H1 (cell line): ENCODE data around the gene KAT5. TPM values are rescaled to one million over a fixed set of nuclear protein-coding genes. Genes with fewer than 3 reads are reported as not detected.

Experiments used
- CTCF ChIA-PET: fragments of 300-600 bp; sonication (Branson Sonifier 250); formaldehyde crosslinking; loops from one replicate; lab custom pipeline; 2021; ENCODE audit not compliant: partially characterized antibody; lab: Charles Lee
- POLR2A ChIA-PET: fragments of 300-600 bp; sonication (Branson Sonifier 250); formaldehyde crosslinking; loops from one replicate; lab custom pipeline; 2021; ENCODE audit warnings: inconsistent platforms; ENCODE audit not compliant: partially characterized antibody; lab: Charles Lee
- DNase-seq, 2 experiments: peaks; one replicate each; pipeline versions ENCODE4 v3.0.0 to v3.0.0-alpha.2; 2010 to 2022; ENCODE audit warnings: low spot score in 2 of 2, low read depth in 1 of 2, mixed read lengths in 1 of 2
- FAIRE-seq: peaks from 2 replicates; lab custom pipeline; 2011; peaks lifted over from hg19 to GRCh38; lab: Jason Lieb, UNC
- H2AFZ ChIP-seq: 2 replicates; pipeline ENCODE4 v1.8.1; 2012; ENCODE audit warnings: low read length, inconsistent platforms
- H2AK5ac ChIP-seq: 2 replicates; pipeline ENCODE4 v1.6.1; 2013; ENCODE audit warnings: low read depth, low read length
- H2BK120ac ChIP-seq: replicated peaks from 2 replicates; pipeline ENCODE3; 2013; ENCODE audit warnings: low read depth, low read length, inconsistent platforms
- H2BK12ac ChIP-seq: 2 replicates; pipeline ENCODE4 v1.6.1; 2013; ENCODE audit warnings: low read depth, low read length
- H2BK15ac ChIP-seq: 2 replicates; pipeline ENCODE4 v1.6.1; 2013; ENCODE audit warnings: low read length
- H2BK20ac ChIP-seq: 2 replicates; pipeline ENCODE4 v1.6.1; 2013; ENCODE audit warnings: low read length
- H2BK5ac ChIP-seq: 2 replicates; pipeline ENCODE4 v1.6.1; 2013; ENCODE audit warnings: low read depth, low read length
- H3K14ac ChIP-seq: 2 replicates; pipeline ENCODE4 v1.6.1; 2013; ENCODE audit warnings: inconsistent platforms; ENCODE audit not compliant: insufficient read length
- H3K18ac ChIP-seq: 2 replicates; pipeline ENCODE4 v1.6.1; 2013; ENCODE audit warnings: low read length; ENCODE audit errors: extremely low read depth
- H3K23ac ChIP-seq: 2 replicates; pipeline ENCODE4 v1.6.1; 2013; ENCODE audit warnings: inconsistent platforms; ENCODE audit not compliant: insufficient read length
- H3K23me2 ChIP-seq: 2 replicates; pipeline ENCODE4 v1.6.1; 2013; ENCODE audit warnings: low read depth, low read length
- H3K27ac ChIP-seq: 2 replicates; pipeline ENCODE4 v1.6.1; 2011; ENCODE audit warnings: low read depth, low read length, inconsistent platforms
- H3K27me3 ChIP-seq, 4 experiments: replicated peaks in 1 of 4; 1 replicate in 1 of 4; 2 replicates in 3 of 4; pipeline versions ENCODE4 v1.6.1 to v1.8.1; 2011 to 2013; ENCODE audit warnings: low read length in 3 of 4, mild to moderate bottlenecking in 3 of 4, inconsistent platforms in 2 of 4, mixed read lengths in 2 of 4, moderate library complexity in 1 of 4; ENCODE audit not compliant: control insufficient read depth in 3 of 4, insufficient read depth in 3 of 4; ENCODE audit errors: extremely low read depth in 1 of 4
- H3K36me3 ChIP-seq, 4 experiments: 2 replicates each; pipeline versions ENCODE4 v1.6.1 to v1.8.1; 2011 to 2013; ENCODE audit warnings: mild to moderate bottlenecking in 4 of 4, low read length in 3 of 4, moderate library complexity in 2 of 4, control low read depth in 1 of 4, inconsistent platforms in 1 of 4; ENCODE audit not compliant: insufficient read depth in 4 of 4, control insufficient read depth in 2 of 4
- H3K4ac ChIP-seq: replicated peaks from 2 replicates; pipeline ENCODE3; 2013; ENCODE audit warnings: low read length, low read depth, mixed read lengths, inconsistent platforms; ENCODE audit not compliant: insufficient read length
- H3K4me1 ChIP-seq, 4 experiments: replicated peaks in 1 of 4; 1 replicate in 1 of 4; 2 replicates in 3 of 4; pipeline versions ENCODE4 v1.6.1 to v1.8.1; 2011 to 2013; ENCODE audit warnings: low read length in 3 of 4, inconsistent platforms in 2 of 4, mixed read lengths in 1 of 4; ENCODE audit not compliant: insufficient read depth in 4 of 4, control insufficient read depth in 3 of 4
- H3K4me2 ChIP-seq, 2 experiments: 2 replicates each; pipeline versions ENCODE4 v1.6.1 to v1.8.1; 2011 to 2013; ENCODE audit warnings: low read depth in 2 of 2, low read length in 2 of 2, control low read depth in 1 of 2, inconsistent platforms in 1 of 2, mild to moderate bottlenecking in 1 of 2; ENCODE audit not compliant: insufficient read depth in 1 of 2
- H3K4me3 ChIP-seq, 4 experiments: fragments of 200-600, 300-600 bp in 1 of 4; sonication (generic), shearing (Covaris generic), sonication (Bioruptor Twin) in 1 of 4; 2 replicates each; pipeline versions ENCODE4 v1.5.1 to v1.8.1; 2011 to 2016; ENCODE audit warnings: low read length in 4 of 4, low read depth in 3 of 4, control low read depth in 2 of 4, inconsistent platforms in 2 of 4, mild to moderate bottlenecking in 2 of 4, mixed read lengths in 1 of 4, moderate library complexity in 1 of 4; ENCODE audit not compliant: insufficient read depth in 2 of 4; ENCODE audit errors: extremely low read depth in 1 of 4
- H3K56ac ChIP-seq: replicated peaks from 2 replicates; pipeline ENCODE3; 2013; ENCODE audit warnings: low read depth, mild to moderate bottlenecking, mixed read lengths, low read length, inconsistent platforms; ENCODE audit not compliant: insufficient read length
- H3K79me1 ChIP-seq: 2 replicates; pipeline ENCODE4 v1.6.1; 2013; ENCODE audit warnings: low read depth, low read length, control low read depth
- H3K79me2 ChIP-seq, 2 experiments: 2 replicates each; pipeline versions ENCODE4 v1.6.1 to v1.8.1; 2012 to 2013; ENCODE audit warnings: low read length in 2 of 2, mild to moderate bottlenecking in 2 of 2, inconsistent platforms in 1 of 2; ENCODE audit not compliant: insufficient read depth in 2 of 2, control insufficient read depth in 1 of 2
- H3K9ac ChIP-seq, 4 experiments: replicated peaks in 1 of 4; 1 replicate in 1 of 4; 2 replicates in 3 of 4; pipeline versions ENCODE4 v1.6.1 to v1.8.1; 2011 to 2013; ENCODE audit warnings: low read depth in 3 of 4, low read length in 3 of 4, control low read depth in 2 of 4, mild to moderate bottlenecking in 2 of 4, moderate library complexity in 2 of 4, inconsistent platforms in 1 of 4; ENCODE audit errors: extremely low read depth in 1 of 4
- H3K9me3 ChIP-seq, 2 experiments: 2 replicates each; pipeline versions ENCODE4 v1.6.1 to v1.8.1; 2012 to 2013; ENCODE audit warnings: mild to moderate bottlenecking in 2 of 2, moderate library complexity in 2 of 2, control low read depth in 1 of 2, inconsistent platforms in 1 of 2, low read depth in 1 of 2, low read length in 1 of 2, mixed read lengths in 1 of 2; ENCODE audit not compliant: insufficient read depth in 2 of 2
- H4K20me1 ChIP-seq, 2 experiments: replicated peaks in 1 of 2; 2 replicates each; pipeline versions ENCODE3 to v1.8.1; 2011 to 2013; ENCODE audit warnings: inconsistent platforms in 2 of 2, low read length in 2 of 2, mild to moderate bottlenecking in 1 of 2; ENCODE audit not compliant: insufficient read depth in 2 of 2, control insufficient read depth in 1 of 2
- H4K5ac ChIP-seq: 2 replicates; pipeline ENCODE4 v1.6.1; 2013; ENCODE audit warnings: low read length, low read depth, mixed read lengths, inconsistent platforms; ENCODE audit not compliant: insufficient read length
- H4K8ac ChIP-seq: 2 replicates; pipeline ENCODE4 v1.8.0; 2013; ENCODE audit warnings: mild to moderate bottlenecking, moderate library complexity, low read length, inconsistent platforms; ENCODE audit not compliant: insufficient read depth; ENCODE audit errors: extremely low read depth
- H4K91ac ChIP-seq: replicated peaks from 2 replicates; pipeline ENCODE3; 2013; ENCODE audit warnings: low read length, mixed read lengths, inconsistent platforms; ENCODE audit not compliant: insufficient read length
- ATF3 ChIP-seq: IDR thresholded peaks from 2 replicates; pipeline ENCODE4 v1.6.1; 2011; ENCODE audit warnings: low read depth, mild to moderate bottlenecking, low read length; ENCODE audit not compliant: insufficient read depth
- EZH2 ChIP-seq: fragments of 200-600 bp; sonication (generic); IDR thresholded peaks from 2 replicates; pipeline ENCODE4 v1.7.1; 2012; ENCODE audit warnings: low read depth, mild to moderate bottlenecking, moderate library complexity, low read length, inconsistent platforms; ENCODE audit not compliant: severe bottlenecking
- POLR2AphosphoS5 ChIP-seq: IDR thresholded peaks from 2 replicates; pipeline ENCODE4 v1.6.1; 2011; ENCODE audit warnings: low read depth, low read length
- SIRT6 ChIP-seq: IDR thresholded peaks from one replicate; pipeline ENCODE4 v1.7.1; 2012; ENCODE audit warnings: low read length, inconsistent platforms
- WGBS, 2 experiments: shearing (Covaris generic) in 1 of 2; methylation state at CpG; one replicate each; pipeline versions ENCODE4 v1.1.6 to v1.1.7; 2013 to 2015; ENCODE audit warnings: low lambda C conversion rate in 2 of 2, mixed read lengths in 2 of 2, inconsistent platforms in 1 of 2, low coverage in 1 of 2, missing lambda C conversion rate in 1 of 2; ENCODE audit not compliant: insufficient replicate concordance in 2 of 2, insufficient coverage in 1 of 2, insufficient read length in 1 of 2; ENCODE audit errors: extremely low coverage in 1 of 2, missing lambda C conversion rate in 1 of 2; 5-methylcytosine and 5-hydroxymethylcytosine counted together
- polyA plus RNA-seq, 7 experiments: library from polyadenylated mRNA; depleted of rRNA in 3 of 7; stranded (reverse) in 5 of 7; unstranded in 2 of 7; fragments of >200 nt in 5 of 7; fragments of 200-250 nt in 2 of 7; gene quantifications; 1 replicate in 5 of 7; 2 replicates in 1 of 7; 4 replicates in 1 of 7; pipeline versions ENCODE4 v1.2.1 to v1.2.3, GENCODE V29; 2011 to 2013; ENCODE audit warnings: missing spikeins in 2 of 7, mixed read lengths in 2 of 7
- total RNA-seq: library from RNA; stranded (reverse); fragmentation: NEBNext Ultra II Directional; extraction: Animal tissue kit (Norgen Biotek cat#: 25700); gene quantifications from 2 replicates; pipeline ENCODE4 v1.2.1, GENCODE V29; 2021

Gene KAT5
- total and polyA plus RNA-seq, 2 of the 8 experiments (the other 6 are each of a cell fraction or from before 2014, with no cell fraction given): 26.7 to 37.4 TPM

GRCh38 chr11:65718531-65718930, 6.5 kb downstream of the KAT5 start:
- peaks cover 0 to 6% (median 3%) of the 10 kb centered on the region in 4 experiments; a peak in 2 of 7 replicates for H3K4me1 ChIP-seq
- 0 out of 4 replicates have a peak, but pooled peaks cover 0 to 4% of the 10 kb centered on the region in 2 experiments for H3K79me2 ChIP-seq
- H3K4me2 ChIP-seq: peak overlapping the region in 1 of 2 experiments; percentile 85; a peak in 1 of 4 replicates
- H3K14ac ChIP-seq: no peak overlapping the region
- no peak overlapping the region for H3K4ac ChIP-seq
- no peak overlapping the region for H3K27ac ChIP-seq
- H4K20me1 ChIP-seq: peaks cover 0 to 19% of the 10 kb centered on the region in 2 experiments
- no peak overlapping the region for H4K91ac ChIP-seq
- no peak overlapping the region for H2BK20ac ChIP-seq
- H3K9me3 ChIP-seq: no peaks in the 10 kb centered on the region
- ChIA-PET POLR2A (interaction anchor here (1.2 to 3.7 kb wide), 9 partner anchors 7 to 169 kb away, joined by 3 to 25 read pairs (median 6); partner anchors contain the start of genes CFL1, KAT5 and RELA), CTCF (interaction anchor here (1.0 to 4.9 kb wide), 5 partner anchors 52 to 143 kb away, joined by 3 to 24 read pairs (median 5); no protein-coding TSS in a partner anchor)
- H4K8ac ChIP-seq: no peak overlapping the region
- H3K27me3 ChIP-seq: no peaks in the 10 kb centered on the region
- 100% methylated on average over 4 of the region's 4 CpGs; no CpG with 5 or more reads in 1 of the 2 experiments for WGBS, 2 experiments
- H3K18ac ChIP-seq: no peak overlapping the region
- DNase-seq: no peak
- peaks cover 8% of the 10 kb centered on the region; the same call in 1 of the 2 replicates for H3K23me2 ChIP-seq
- H3K79me1 ChIP-seq: peaks cover 2% of the 10 kb centered on the region
- no peak overlapping the region for H3K9ac ChIP-seq
- H3K23ac ChIP-seq: no peak overlapping the region
- FAIRE-seq: no peak
- no peak overlapping the region for H4K5ac ChIP-seq
- no peak overlapping the region for H3K56ac ChIP-seq
- H2BK12ac ChIP-seq: no peak overlapping the region
- no peak overlapping the region for H3K4me3 ChIP-seq
- peaks cover 20 to 43% (median 41%) of the 10 kb centered on the region in 4 experiments for H3K36me3 ChIP-seq
- H2AFZ ChIP-seq: no peak overlapping the region
- H2BK15ac ChIP-seq: no peak overlapping the region
- H2BK120ac ChIP-seq: no peak overlapping the region
- TF ChIP-seq EZH2: no peak
- no peak for TF ChIP-seq ATF3
- no peak for TF ChIP-seq POLR2AphosphoS5
- no peak for TF ChIP-seq SIRT6
- H2BK5ac ChIP-seq: no peak overlapping the region
- no peak overlapping the region for H2AK5ac ChIP-seq
